H1 (cell line): Measurements from ENCODE around the gene VWA1. TPM values are rescaled to one million over a fixed set of nuclear protein-coding genes. Genes with fewer than 3 reads are reported as not detected.

Experiments
- BRCA1 ChIP-seq: IDR thresholded peaks from 2 replicates; pipeline ENCODE4 v1.6.1; 2012; ENCODE audit warnings: low read depth, low read length, improper control_type of control experiment
- SIN3A ChIP-seq, 2 experiments: IDR thresholded peaks in 1 of 2; conservative IDR thresholded peaks in 1 of 2; 2 replicates each; pipeline ENCODE4 v1.6.1; 2011 to 2012; ENCODE audit warnings: low read length in 2 of 2, improper control_type of control experiment in 1 of 2, low read depth in 1 of 2, mild to moderate bottlenecking in 1 of 2
- TEAD4 ChIP-seq: IDR thresholded peaks from 2 replicates; pipeline ENCODE4 v1.6.1; 2012; ENCODE audit warnings: low read depth, low read length, inconsistent platforms, mixed read lengths
- YY1 ChIP-seq: IDR thresholded peaks from 2 replicates; pipeline ENCODE4 v1.6.1; 2011; ENCODE audit warnings: low read depth, mild to moderate bottlenecking, low read length
- polyA plus RNA-seq, 7 experiments: library from polyadenylated mRNA; depleted of rRNA in 3 of 7; stranded (reverse) in 5 of 7; unstranded in 2 of 7; fragments of >200 nt in 5 of 7; fragments of 200-250 nt in 2 of 7; gene quantifications; 1 replicate in 5 of 7; 2 replicates in 1 of 7; 4 replicates in 1 of 7; pipeline versions ENCODE4 v1.2.1 to v1.2.3, GENCODE V29; 2011 to 2013; ENCODE audit warnings: missing spikeins in 2 of 7, mixed read lengths in 2 of 7
- total RNA-seq: library from RNA; stranded (reverse); fragmentation: NEBNext Ultra II Directional; extraction: Animal tissue kit (Norgen Biotek cat#: 25700); gene quantifications from 2 replicates; pipeline ENCODE4 v1.2.1, GENCODE V29; 2021

Gene VWA1
- total and polyA plus RNA-seq, 2 of the 8 experiments (the other 6 are each of a cell fraction or from before 2014, with no cell fraction given) = 16.0 to 36.6 TPM

GRCh38 chr1:1482856-1483255 lies 47.4 kb downstream of the VWA1 start (continued):
- TF ChIP-seq SIN3A (conservative IDR thresholded peaks at IDR 0.05 in 1 of 2, IDR thresholded peaks at IDR 0.05 in 1 of 2; ENCODE audit: low read depth in 1 of 2, low read length in 2 of 2) (no peak), BRCA1 (no peak), TEAD4 (no peak), YY1 (no peak)
